GM18499 (cell line): Measurements from ENCODE around the gene GSG1.

ENCODE experiments used
- ATAC-seq: cut with Tn5 transposase; IDR thresholded peaks from one replicate; pipeline ENCODE4 v1.9.1; 2021; ENCODE audit warnings: moderate number of reproducible peaks; ENCODE audit not compliant: insufficient read depth, unreplicated experiment

GSG1 gene

GRCh38 chr12:13121568-13121967 lies 18.1 kb upstream of the GSG1 start:
- no peak for ATAC-seq

GRCh38 chr12:13120413-13120812 lies 16.9 kb upstream of the GSG1 start:
- no peak for ATAC-seq

GRCh38 chr12:13119826-13120225 lies 16.4 kb upstream of the GSG1 start:
- no peak for ATAC-seq

GRCh38 chr12:13117029-13117428 lies 13.6 kb upstream of the GSG1 start:
- ATAC-seq: no peak

- ATAC-seq: no peak
Observed at GRCh38 chr12:13116259-13116658, 12.8 kb upstream of the GSG1 start.

GRCh38 chr12:13114251-13115052 lies 11.0 kb upstream of the GSG1 start:
- ATAC-seq: no peak

GRCh38 chr12:13112968-13113367 lies 9.5 kb upstream of the GSG1 start:
- ATAC-seq: no peak

- no peak for ATAC-seq
Observed at GRCh38 chr12:13106666-13107065, 3.2 kb upstream of the GSG1 start.

GRCh38 chr12:13105781-13106180 lies 2.3 kb upstream of the GSG1 start:
- ATAC-seq: no peak

GRCh38 chr12:13104409-13104808 lies 942 bp upstream of the GSG1 start:
- ATAC-seq: no peak

GRCh38 chr12:13102461-13103195 lies 839 bp downstream of the GSG1 start:
- ATAC-seq: no peak

- ATAC-seq: no peak
Observed at GRCh38 chr12:13101821-13102375, 1.6 kb downstream of the GSG1 start.

GRCh38 chr12:13100882-13101769 lies 2.3 kb downstream of the GSG1 start:
- peak; percentile 45 for ATAC-seq

GRCh38 chr12:13100605-13100881 lies 2.9 kb downstream of the GSG1 start:
- no peak for ATAC-seq

- no peak for ATAC-seq
Observed at GRCh38 chr12:13099844-13100604, 3.4 kb downstream of the GSG1 start.

GRCh38 chr12:13099066-13099843 lies 4.2 kb downstream of the GSG1 start:
- no peak for ATAC-seq

- no peak for ATAC-seq
Observed at GRCh38 chr12:13097491-13098011, 5.9 kb downstream of the GSG1 start.

GRCh38 chr12:13095266-13095995 lies 8.0 kb downstream of the GSG1 start:
- ATAC-seq: no peak
